Testis (tissue), 3 donors: ENCODE measurements around the gene POLR2A. TPM values are rescaled to one million over a fixed set of nuclear protein-coding genes. Genes with fewer than 3 reads are reported as not detected.

ENCODE experiments used
- DNase-seq: peaks from one replicate; pipeline ENCODE4 v3.0.0-alpha.2; 2019
- H3K27ac ChIP-seq, 2 donors: fragments of 200-600 bp; sonication (generic); one replicate each; pipeline ENCODE4 v1.5.1; 2019
- H3K27me3 ChIP-seq: fragments of 200-600 bp; sonication (generic); one replicate; pipeline ENCODE4 v1.5.1; 2019
- H3K36me3 ChIP-seq: fragments of 200-600 bp; sonication (generic); one replicate; pipeline ENCODE4 v1.5.1; 2017; ENCODE audit warnings: low read depth; ENCODE audit errors: missing control alignments
- H3K4me1 ChIP-seq: fragments of 200-600 bp; sonication (generic); one replicate; pipeline ENCODE4 v1.5.1; 2019
- H3K4me3 ChIP-seq, 2 donors: fragments of 200-600 bp; sonication (generic); one replicate each; pipeline ENCODE4 v1.5.1; 2017 to 2019
- H3K9me3 ChIP-seq: fragments of 200-600 bp; sonication (generic); one replicate; pipeline ENCODE4 v1.5.1; 2017
- CTCF ChIP-seq, 3 experiments: fragments of 450-650 bp in 2 of 3; fragments of 200-600 bp in 1 of 3; sonication (generic) in 1 of 3; IDR thresholded peaks; one replicate each; pipeline ENCODE4 v1.5.1; 2016 to 2019; ENCODE audit warnings: antibody characterized with exemption in 3 of 3, mild to moderate bottlenecking in 2 of 3, moderate library complexity in 1 of 3
- POLR2A ChIP-seq: fragments of 450-650 bp; IDR thresholded peaks from one replicate; pipeline ENCODE4 v1.6.1; 2017; ENCODE audit warnings: antibody characterized with exemption, mild to moderate bottlenecking, moderate library complexity
- WGBS, 2 donors: methylation state at CpG; one replicate each; pipeline ENCODE4 v1.1.5; 2018; 5-methylcytosine and 5-hydroxymethylcytosine counted together
- intact Hi-C: fragments of 100-400 bp; cut with DNase I; formaldehyde crosslinking; loops from one replicate; pipeline ENCODE4 v1.15.1; 2023; ENCODE audit warnings: low total_unique reads
- polyA plus RNA-seq: library from polyadenylated mRNA; stranded (reverse); fragments of 350-450 nt; fragmentation: Illumina TruSeq; extraction: RNeasy Lipid Tissue Mini Kit (QIAGEN cat#74804); gene quantifications from one replicate; pipeline ENCODE4 v1.2.3, GENCODE V29; 2014; ENCODE audit warnings: low read depth, low replicate concordance; ENCODE audit not compliant: insufficient read depth
- total RNA-seq, 2 donors: library from RNA; depleted of rRNA; stranded (reverse); fragments of >200 nt; gene quantifications; one replicate each; pipeline ENCODE4 v1.2.3, GENCODE V29; 2016

Gene POLR2A
- total and polyA plus RNA-seq, 3 donors from 2014 or later, result 175 to 391 (median 359) TPM

DNA sequence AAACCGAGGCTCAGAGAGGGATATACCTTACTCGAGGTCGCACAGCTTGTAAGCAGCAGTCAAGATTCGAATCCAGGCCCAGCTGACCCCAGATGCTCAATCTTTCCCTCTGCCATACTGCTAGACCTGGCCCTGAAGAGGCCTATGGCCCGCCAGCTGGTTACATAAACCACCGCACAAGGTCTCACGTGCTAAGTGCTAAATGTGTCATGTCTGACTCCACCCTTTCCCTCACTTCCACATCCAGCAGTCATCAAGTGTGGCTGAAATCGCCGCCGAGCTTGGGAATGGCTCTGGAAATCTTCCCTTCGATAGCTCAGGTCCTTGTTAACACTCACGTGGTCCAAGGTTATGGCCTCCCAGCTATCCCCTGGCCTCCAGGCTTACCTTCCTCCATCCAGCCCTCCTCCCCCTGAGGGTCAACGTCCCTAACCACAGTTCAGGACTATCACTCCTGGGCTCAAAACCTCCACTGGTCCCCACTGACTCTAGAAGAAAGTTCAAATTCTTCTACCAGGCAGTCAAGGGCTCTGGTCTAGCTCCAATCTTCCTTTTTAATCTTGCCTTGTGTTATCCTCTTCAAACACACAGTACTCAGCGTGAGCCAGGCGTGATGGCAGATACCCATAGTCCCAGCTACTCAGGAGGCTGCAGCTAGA is 8.3 kb upstream of the POLR2A start:
- H3K4me1 ChIP-seq, result peaks cover 23% of the 10 kb centered on the region
- TF ChIP-seq POLR2A (no peak), CTCF (IDR thresholded peaks at IDR 0.05) (no peak)
- no peaks in the 10 kb centered on the region for H3K36me3 ChIP-seq
- peak; percentile 52 for DNase-seq
- H3K27ac ChIP-seq, result peak overlapping the region; percentile 37 to 62
- H3K9me3 ChIP-seq, result no peaks in the 10 kb centered on the region
- intact Hi-C loops, result no loop called here
- 67 to 78% methylated on average over 15 of the region's 15 CpGs for WGBS, 2 donors
- H3K4me3 ChIP-seq, result no peak overlapping the region
- no peaks in the 10 kb centered on the region for H3K27me3 ChIP-seq

- no peak for DNase-seq
- WGBS, 2 donors, result 32 to 61% methylated on average over 3 of the region's 3 CpGs
- Histone ChIP-seq H3K9me3 (no peaks in the 10 kb centered on the region), H3K4me1 (peaks cover 23% of the 10 kb centered on the region), H3K4me3 (no peak overlapping the region), H3K36me3 (no peaks in the 10 kb centered on the region), H3K27me3 (no peaks in the 10 kb centered on the region), H3K27ac (peak overlapping the region; percentile 37 to 62)
- intact Hi-C loops, result no loop called here
- TF ChIP-seq CTCF (IDR thresholded peaks at IDR 0.05) (no peak), POLR2A (no peak)
Measured at GRCh38 chr17:7476494-7476893, 7.7 kb upstream of the POLR2A start.

DNA sequence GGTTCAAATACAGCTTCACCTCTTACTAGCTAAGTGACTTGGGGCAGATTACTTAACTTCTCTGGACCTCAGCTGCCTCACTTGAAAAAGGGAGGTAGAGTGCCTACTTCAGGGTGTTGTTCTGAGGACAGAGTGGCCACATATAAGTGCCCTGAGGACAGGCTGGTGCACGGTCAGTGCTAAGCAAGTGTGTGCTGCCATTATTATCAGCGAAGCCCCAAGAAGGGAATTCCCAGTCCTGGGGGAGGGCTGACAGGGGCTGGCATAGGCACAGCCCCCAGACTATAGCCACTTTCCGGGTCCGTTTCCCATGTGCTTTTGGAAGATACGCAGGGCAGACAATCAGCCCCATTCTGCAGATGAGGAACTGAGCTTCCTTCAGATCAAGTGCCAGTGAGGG is 7.2 kb upstream of the POLR2A start:
- Histone ChIP-seq H3K4me3 (no peak overlapping the region), H3K27ac (peak overlapping the region in 1 of 2 donors; percentile 100), H3K36me3 (no peaks in the 10 kb centered on the region), H3K9me3 (no peaks in the 10 kb centered on the region), H3K27me3 (no peaks in the 10 kb centered on the region), H3K4me1 (peaks cover 23% of the 10 kb centered on the region)
- WGBS, 2 donors, result 67 to 96% methylated on average over 4 to 5 of the region's 5 CpGs
- intact Hi-C loops, result no loop called here
- DNase-seq, result no peak
- no peak for TF ChIP-seq CTCF (IDR thresholded peaks at IDR 0.05)
- no peak for TF ChIP-seq POLR2A

GRCh38 chr17:7477392-7478275 is 6.5 kb upstream of the POLR2A start:
- Histone ChIP-seq H3K4me3 (peak overlapping the region; percentile 93 to 95), H3K27ac (peak overlapping the region; percentile 100), H3K27me3 (no peaks in the 10 kb centered on the region), H3K9me3 (no peaks in the 10 kb centered on the region), H3K36me3 (no peaks in the 10 kb centered on the region), H3K4me1 (peaks cover 23% of the 10 kb centered on the region)
- WGBS, 2 donors, result 37 to 44% methylated on average over 21 to 26 of the region's 26 CpGs
- intact Hi-C loops, result no loop called here
- TF ChIP-seq CTCF (IDR thresholded peaks at IDR 0.05) (no peak), POLR2A (no peak)
- DNase-seq, result peak; percentile 69
